Frontal cortex (tissue), 4 donors: ENCODE data around the gene ZNF260. TPM values are rescaled to one million over a fixed set of nuclear protein-coding genes. Genes with fewer than 3 reads are reported as not detected.

Experiments used
- DNase-seq, 2 donors: peaks; one replicate each; pipeline ENCODE4 v3.0.0; 2012; ENCODE audit warnings: low spot score in 2 of 2
- FAIRE-seq: peaks from 2 replicates; lab custom pipeline; 2012; peaks lifted over from hg19 to GRCh38; lab: Jason Lieb, UNC
- total RNA-seq: library from RNA; depleted of rRNA; stranded (reverse); fragments of >200 nt; gene quantifications from one replicate; pipeline ENCODE4 v1.2.3, GENCODE V29; 2014
- donor health status: control.
- donor health status: control.
- donor health status: control.

ZNF260 gene
- total RNA-seq, result 34.2 TPM

GRCh38 chr19:36528194-36528920 is at the start of gene ZNF260:
Gene ZNF260 (minus strand): TSS chr19:36528271. CDS start chr19:36515238, 13,033 bp downstream.
- DNase-seq, result peak; percentile 85 to 89
- FAIRE-seq, result no peak

DNA sequence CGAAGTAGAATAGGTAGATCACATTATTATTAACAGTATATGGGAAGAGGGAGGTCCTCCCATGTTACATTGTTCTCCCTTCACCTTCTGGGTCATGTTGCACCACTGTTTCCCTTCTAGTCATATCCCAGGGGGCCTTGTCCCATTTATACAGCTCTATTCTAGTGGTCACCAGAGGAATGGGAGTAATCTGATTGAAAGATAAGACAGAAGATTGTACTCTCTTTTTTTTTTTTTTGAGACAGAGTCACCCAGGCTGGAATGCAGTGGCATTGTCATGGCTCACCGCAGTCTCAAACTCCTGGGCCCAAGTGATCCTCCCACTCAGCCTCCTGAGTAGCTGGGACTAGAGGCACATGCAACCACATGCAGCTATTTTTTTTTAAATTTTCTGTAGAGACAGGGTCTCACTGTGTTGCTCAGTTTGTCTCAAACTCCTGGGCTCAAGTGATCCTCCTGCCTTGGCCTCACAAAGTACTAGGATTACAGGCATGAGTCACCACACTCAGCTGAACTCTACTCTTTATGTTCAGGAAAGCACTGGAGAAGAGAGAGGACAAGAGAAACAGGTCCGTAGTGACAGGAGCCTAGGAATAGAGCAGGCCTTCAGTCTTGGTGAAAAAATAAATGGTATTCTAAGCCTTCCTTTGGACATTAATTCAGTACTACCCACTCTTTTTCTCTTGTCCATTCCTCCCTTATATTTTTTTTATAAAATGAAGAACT is 49.4 kb upstream of the ZNF260 start:
- DNase-seq (no peak), FAIRE-seq (no peak)

GRCh38 chr19:36574741-36575140 is 46.7 kb upstream of the ZNF260 start:
- DNase-seq (no peak), FAIRE-seq (no peak)

DNA sequence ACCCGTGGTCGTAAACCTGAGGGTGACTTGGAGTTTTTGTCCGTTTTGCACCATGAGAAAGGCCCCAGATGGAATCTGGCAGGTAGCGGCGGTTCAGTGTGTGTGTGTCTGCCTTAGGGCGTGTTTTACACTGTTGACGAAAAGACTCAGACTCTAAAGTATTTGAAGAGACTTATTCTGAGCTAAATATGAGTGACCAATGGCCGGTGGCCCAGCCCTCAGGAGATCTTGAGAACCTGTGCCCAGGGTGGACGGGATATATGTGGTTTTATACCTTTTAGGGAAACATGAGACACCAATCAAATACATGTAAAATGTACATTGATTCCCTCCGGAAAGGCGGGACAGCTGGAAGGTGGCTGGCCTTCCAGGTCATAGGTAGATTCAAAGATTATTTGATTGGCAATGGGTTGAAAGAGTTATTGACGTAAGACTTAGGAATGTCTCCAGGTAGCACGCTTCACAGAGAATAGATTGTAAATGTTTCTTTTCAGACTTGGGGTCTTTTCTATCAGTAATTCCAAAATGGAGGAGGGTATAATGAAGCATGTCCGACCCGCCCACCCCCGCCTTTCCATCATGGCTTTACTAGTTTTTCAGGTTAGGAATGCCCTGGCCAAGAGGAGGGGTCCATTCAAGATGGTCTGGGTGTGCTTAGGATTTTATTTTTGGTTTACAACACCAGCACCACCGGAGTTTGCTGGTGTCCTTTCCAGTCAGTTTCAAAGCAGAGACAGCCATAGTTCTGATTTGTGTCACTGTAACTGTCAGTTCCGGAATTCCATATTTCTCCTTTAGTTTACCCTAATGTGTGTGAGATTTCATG is 46.0 kb upstream of the ZNF260 start:
- FAIRE-seq (no peak), DNase-seq (peak in 1 of 2 donors; percentile 21)

DNA sequence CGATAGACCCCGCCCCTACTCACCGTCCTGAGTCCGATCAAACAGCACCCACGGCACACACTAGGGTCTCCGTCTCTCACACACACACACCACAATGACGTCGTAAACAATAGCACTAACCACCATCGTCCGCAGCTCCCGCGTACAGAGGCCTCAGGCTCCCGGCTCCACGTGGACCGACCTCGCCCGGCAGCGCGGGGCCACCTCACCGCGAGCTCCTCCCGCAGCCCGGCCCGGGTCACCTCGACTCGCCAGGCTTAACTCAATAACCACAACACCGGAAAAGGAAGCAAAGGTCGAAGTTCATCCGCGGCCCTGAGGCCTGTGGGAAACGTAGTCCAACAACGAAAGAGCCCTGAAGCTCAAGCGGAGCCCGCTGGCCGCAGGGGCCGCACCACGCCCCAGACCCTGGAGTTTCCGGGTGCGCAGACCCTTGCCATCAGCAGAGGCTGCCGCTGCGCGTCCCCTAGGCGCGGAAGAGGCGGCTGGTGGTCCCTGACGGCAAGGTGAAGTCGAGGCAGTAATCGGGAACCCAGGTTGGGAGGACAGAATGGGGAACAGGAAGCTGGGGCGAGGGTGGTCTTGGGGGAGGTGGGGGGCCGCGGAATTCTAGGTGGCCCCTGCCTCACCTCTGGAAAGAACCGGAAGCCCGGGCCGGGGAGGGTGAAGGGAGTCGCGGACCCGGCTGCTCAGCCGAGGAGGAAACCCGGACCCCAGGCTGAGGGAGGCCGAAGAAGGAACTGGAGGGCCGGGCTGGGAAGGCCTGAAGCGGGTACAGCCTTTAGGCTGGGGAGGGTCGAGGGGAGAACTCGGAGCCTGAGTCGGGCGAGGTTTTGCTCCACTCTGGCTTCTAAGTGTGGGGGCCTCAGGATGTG is 45.2 kb upstream of the ZNF260 start, which contains the start of gene ZNF529:
Gene ZNF529, minus strand, starts transcription at position 273 of the 875 bp plus-strand sequence. CDS start 946 bp downstream, outside the sequence.
- peak; percentile 83 to 89 for DNase-seq
- FAIRE-seq, result no peak

DNA sequence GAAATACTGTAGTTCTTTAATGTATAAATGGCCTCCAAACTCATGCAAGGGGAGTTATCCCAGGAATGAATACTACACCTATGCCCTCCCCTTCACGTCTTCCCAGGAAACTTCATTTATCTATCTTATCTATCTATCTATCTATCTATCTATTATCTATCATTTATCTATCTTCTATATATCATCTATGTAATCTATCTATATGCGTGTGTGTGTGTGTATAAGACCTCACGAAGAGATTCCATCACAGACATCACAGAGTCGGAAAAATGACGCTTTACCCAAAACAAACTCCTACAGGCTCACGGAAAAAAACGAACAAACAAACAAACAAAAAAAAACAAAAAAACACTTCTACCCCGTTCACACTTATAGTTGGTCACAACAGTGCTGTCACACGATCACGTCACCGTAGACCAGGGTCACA is 44.5 kb upstream of the ZNF260 start:
- DNase-seq, result no peak
- no peak for FAIRE-seq

- DNase-seq, result no peak
- FAIRE-seq, result no peak
Measured at GRCh38 chr19:36564391-36564790, 36.3 kb upstream of the ZNF260 start.

DNA sequence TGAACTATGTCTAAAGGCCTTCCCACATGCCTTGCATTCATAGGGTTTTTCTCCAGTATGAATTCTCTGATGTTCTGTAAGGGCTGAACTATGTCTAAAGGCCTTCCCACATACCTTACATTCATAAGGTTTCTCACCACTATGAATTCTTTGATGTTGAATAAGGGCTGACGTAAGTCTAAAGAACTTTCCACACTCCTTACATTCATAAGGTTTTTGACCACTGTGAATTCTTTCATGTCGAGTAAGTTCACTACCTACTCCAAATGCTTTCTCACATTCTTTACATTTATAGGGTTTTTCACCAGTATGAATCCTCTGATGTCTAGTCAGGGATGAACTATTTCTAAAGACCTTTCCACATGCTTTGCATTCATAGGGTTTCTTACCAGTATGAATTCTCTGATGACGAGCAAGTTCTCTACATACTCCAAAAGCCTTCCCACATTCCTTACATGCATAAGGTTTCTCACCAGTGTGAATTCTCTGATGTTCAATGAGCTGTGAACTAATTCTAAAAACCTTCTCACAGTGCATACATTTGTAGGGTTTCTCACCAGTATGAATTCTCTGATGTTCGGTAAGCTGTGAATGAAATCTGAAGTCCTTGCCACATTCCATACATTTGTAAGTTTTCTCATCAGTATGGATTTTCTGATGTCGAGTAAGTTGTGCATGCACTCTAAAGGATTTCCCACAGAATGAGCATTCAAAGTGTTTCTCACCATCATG is 19.1 kb upstream of the ZNF260 start:
- DNase-seq (no peak), FAIRE-seq (no peak)

- FAIRE-seq, result no peak
- peak; percentile 22 to 25 for DNase-seq
Measured at GRCh38 chr19:36528921-36529518, 949 bp upstream of the ZNF260 start.

DNA sequence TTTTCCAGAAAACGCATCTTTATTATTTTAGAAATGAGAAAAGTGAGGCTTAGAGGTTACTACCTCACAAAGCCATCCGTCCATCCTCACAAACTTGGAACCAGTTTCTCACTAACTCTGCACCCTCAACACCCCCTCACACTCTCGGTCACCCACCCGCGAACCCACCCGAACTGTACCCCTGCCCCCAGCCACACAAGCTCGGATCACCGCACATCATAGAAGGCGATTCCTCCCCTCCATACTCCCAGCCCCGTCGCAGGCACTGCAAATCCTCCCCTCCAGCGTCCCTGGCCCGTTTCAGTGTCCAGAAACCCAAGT is 238 bp downstream of the ZNF260 start:
- DNase-seq (no peak), FAIRE-seq (no peak)

DNA sequence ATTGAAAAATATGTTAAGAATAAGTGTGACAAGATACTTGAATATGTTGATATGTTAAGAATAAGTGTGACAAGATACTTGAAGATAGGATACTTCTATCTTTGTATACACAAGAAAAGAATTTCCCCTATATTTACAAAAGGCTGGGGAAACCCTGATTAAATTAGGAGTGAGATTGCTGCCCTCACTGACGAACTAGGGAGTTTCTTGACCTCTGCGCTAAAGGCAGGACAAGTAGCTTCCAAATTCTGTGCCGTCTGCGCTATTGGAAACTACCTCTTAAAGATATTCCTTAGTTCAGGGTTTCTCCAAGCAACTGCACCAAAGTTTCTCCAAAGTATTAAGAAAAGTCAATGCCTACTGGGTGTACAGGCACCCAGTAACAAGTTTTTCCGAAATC is 730 bp downstream of the ZNF260 start:
- FAIRE-seq (no peak), DNase-seq (no peak)

- FAIRE-seq, result no peak
- no peak for DNase-seq
Measured at GRCh38 chr19:36526581-36526980, 1.5 kb downstream of the ZNF260 start.

DNA sequence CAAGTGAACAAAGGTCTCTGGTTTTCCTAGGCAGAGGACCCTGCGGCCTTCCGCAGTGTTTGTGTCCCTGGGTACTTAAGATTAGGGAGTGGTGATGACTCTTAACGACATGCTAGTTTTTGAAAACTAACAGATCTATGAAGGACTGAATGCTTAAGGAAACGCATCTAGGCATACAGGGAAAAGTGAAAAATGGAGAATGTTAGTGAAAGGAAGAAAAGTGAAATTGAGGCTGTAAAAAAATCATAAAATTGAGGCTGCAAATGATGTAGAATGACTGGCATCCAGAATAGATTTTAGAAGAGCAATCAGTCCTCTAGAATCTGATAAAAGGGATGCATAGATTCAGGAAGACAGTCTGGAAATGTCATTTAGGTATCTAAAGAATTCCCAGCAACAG is 3.5 kb downstream of the ZNF260 start:
- DNase-seq, result no peak
- FAIRE-seq, result no peak

GRCh38 chr19:36514012-36514612 is 14.0 kb downstream of the ZNF260 start:
- FAIRE-seq, result no peak

GRCh38 chr19:36508325-36508724 is 19.7 kb downstream of the ZNF260 start:
- FAIRE-seq (no peak), DNase-seq (no peak)

More at GRCh38 chr19:36514012-36514612, 14.0 kb downstream of the ZNF260 start:
- no peak for DNase-seq

DNA sequence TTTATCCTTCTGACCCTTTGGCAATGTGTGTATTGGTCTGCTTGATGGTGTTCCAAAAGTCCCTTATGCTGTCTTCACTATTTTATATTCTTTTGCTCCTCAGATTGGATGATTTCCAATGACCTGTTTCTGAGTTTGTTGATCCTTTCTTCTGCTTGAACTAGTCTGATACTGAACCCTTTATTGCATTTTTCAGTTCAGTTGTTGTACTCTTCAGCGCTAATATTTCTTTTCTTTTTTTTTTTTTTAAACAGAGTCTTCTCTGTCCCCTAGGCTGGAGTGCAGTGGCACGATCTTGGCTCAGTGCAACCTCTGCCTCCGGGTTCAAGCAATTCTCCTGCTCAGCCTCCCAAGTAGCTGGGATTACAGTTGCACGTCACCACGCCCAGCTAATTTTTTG is 26.1 kb downstream of the ZNF260 start:
- FAIRE-seq (no peak), DNase-seq (no peak)

DNA sequence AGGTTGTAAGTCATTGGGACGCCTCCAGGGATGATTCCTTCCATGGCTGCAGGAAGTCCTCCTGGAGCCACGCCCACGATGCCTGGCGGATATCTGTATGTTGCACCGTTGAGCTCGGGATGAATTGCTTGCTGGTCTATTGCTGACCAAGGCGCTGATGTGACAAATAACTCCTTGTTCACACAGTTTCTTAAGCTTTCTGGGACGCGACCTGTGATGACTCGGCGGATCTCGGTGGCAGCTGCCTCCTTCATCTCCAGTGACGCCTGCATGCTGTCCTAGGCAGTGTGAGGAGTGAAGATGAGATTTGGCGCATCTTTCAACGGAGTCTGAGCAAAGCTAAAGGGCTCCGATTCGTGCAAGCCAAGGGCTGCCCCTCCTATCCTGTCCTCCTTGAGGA is 31.1 kb downstream of the ZNF260 start:
- FAIRE-seq (no peak), DNase-seq (no peak)
